ENCODE data around the gene SSR1. TPM values are rescaled to one million over a fixed set of nuclear protein-coding genes. Genes with fewer than 3 reads are reported as not detected.
"Not testable (repeated sequence)": the region's sequence is repeated elsewhere in the genome, so short reads cannot be mapped to it uniquely, and the experiment has no call there.

Gene SSR1
- polyA plus RNA-seq, result 100 to 1,000 TPM in 1 of 4 donors, 10 to 100 TPM in 2, 1 to 10 TPM in 1; 8.9 to 135 (median 36.7) TPM
- long read RNA-seq, donor 1, full-length matches to known transcripts, result 57 of 75 reads
- long read RNA-seq, donor 1, partial matches to known transcripts, result 12 of 75 reads
- long read RNA-seq, donor 1, other reads (novel, unspliced or antisense), result 6 of 75 reads
- long read RNA-seq, donor 2, full-length matches to known transcripts, result 14 of 19 reads
- long read RNA-seq, donor 2, partial matches to known transcripts, result 5 of 19 reads
- long read RNA-seq, donor 2, other reads (novel, unspliced or antisense), result 0 of 19 reads
- long read RNA-seq, donor 3, full-length matches to known transcripts, result 13 of 42 reads
- long read RNA-seq, donor 3, partial matches to known transcripts, result 29 of 42 reads
- long read RNA-seq, donor 3, other reads (novel, unspliced or antisense), result 0 of 42 reads
- long read RNA-seq, donor 4, result 0 reads
- long read RNA-seq, donor 5, result 0 reads
- long read RNA-seq, donor 6, full-length matches to known transcripts, result 18 of 18 reads
- long read RNA-seq, donor 6, partial matches to known transcripts, result 0 of 18 reads
- long read RNA-seq, donor 6, other reads (novel, unspliced or antisense), result 0 of 18 reads
- long read RNA-seq, donor 7, full-length matches to known transcripts, result 25 of 25 reads
- long read RNA-seq, donor 7, partial matches to known transcripts, result 0 of 25 reads
- long read RNA-seq, donor 7, other reads (novel, unspliced or antisense), result 0 of 25 reads
- long read RNA-seq, donor 8, full-length matches to known transcripts, result 3 of 3 reads
- long read RNA-seq, donor 8, partial matches to known transcripts, result 0 of 3 reads
- long read RNA-seq, donor 8, other reads (novel, unspliced or antisense), result 0 of 3 reads
- long read RNA-seq, donor 9, full-length matches to known transcripts, result 6 of 6 reads
- long read RNA-seq, donor 9, partial matches to known transcripts, result 0 of 6 reads
- long read RNA-seq, donor 9, other reads (novel, unspliced or antisense), result 0 of 6 reads
- long read RNA-seq, donor 10, full-length matches to known transcripts, result 39 of 49 reads
- long read RNA-seq, donor 10, partial matches to known transcripts, result 10 of 49 reads
- long read RNA-seq, donor 10, other reads (novel, unspliced or antisense), result 0 of 49 reads

DNA sequence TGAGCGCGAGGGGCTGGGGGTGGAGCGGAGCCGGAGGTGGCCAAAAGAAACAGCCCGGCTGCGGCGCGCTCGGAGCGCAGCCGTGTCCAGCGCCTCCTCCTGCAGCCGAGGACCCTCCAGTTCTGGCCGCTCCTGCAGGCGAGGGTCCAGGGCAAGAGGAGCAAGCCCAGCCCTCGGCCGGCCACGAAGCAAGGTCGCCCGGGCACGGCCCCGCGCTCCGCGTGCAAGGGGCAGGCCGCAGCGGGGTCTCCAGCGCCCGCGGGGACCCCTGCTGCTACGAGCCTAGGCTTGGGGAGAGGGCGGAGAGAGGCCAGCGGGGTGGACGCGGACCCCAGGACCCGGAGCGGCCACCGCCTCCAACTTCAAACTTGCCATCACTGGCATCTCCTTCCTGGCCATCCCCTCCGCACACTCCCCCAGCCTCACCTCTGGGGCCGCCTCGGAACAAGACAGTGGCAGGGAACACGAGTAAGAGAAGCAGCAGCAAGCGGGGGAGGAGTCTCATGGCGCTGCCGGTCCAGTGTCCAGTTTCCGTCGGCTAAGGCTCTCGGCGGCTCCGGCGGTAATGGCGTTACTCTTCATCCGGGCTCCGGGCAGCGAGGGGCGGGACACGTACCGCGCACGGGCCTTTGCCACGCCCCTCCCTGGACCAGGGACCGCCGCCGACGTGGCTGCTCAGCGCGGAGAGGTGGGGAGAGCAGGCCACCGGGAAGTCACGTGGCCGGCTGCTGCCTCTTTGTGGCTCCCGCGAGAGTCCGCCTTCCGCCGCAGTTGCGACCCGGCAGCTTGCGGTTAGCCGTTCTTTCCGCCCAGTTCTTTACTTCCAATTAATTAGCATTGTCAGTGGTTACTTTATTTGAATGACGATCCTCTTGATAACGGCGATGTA is at the start of gene SSR1:
Gene SSR1 (minus strand): TSS at position 584 of the 889 bp plus-strand sequence. CDS start 79 bp downstream, at position 505.
- FAIRE-seq, result no peak

DNA sequence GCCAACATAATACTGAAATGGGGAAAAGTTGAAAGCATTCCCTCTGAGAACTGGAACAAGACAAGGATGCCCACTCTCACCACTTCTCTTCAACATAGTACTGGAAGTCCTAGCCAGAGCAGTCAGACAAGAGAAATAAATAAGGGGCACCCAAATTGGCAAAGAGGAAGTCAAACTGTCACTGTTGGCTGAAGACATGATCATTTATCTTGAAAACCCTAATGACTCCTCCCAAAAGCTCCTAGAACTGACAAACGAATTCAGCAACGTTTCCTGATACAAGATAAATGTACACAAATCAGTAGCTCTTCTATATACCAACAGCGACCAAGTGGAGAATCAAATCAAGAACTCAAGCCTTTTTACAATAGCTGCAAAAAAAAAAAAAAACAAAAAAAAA is 38.9 kb upstream of the SSR1 start:
- not testable (repeated sequence) for H3K36me3 ChIP-seq (ENCODE audit: control insufficient read depth in 3 of 3, insufficient read depth in 2 of 3, low read depth in 1 of 3, low read length in 3 of 3); H3K9me3 ChIP-seq (ENCODE audit: control insufficient read depth in 2 of 2, insufficient read depth in 1 of 2, low read depth in 1 of 2, low read length in 1 of 2); FAIRE-seq; H3K4me3 ChIP-seq (ENCODE audit: low read depth in 1 of 3, low read length in 3 of 3); H3K27me3 ChIP-seq (ENCODE audit: control insufficient read depth in 3 of 3, insufficient read depth in 3 of 3, low read length in 3 of 3); DNase-seq; H3K27ac ChIP-seq (ENCODE audit: low read depth in 1 of 3, low read length in 2 of 3); H3K4me1 ChIP-seq (ENCODE audit: control insufficient read depth in 3 of 3, insufficient read depth in 2 of 3, low read depth in 1 of 3, low read length in 2 of 3)
- WGBS, 3 donors, result 59 to 66% (median 65%) methylated on average over 3 of the region's 3 CpGs

More for the DNA sequence above, at the start of gene SSR1:
- DNase-seq, result peak; percentile 97 to 98
- Histone ChIP-seq H3K36me3 (ENCODE audit: control insufficient read depth in 3 of 3, insufficient read depth in 2 of 3, low read depth in 1 of 3, low read length in 3 of 3) (peaks cover 4 to 9% (median 5%) of the 10 kb centered on the region in 3 donors), H3K4me3 (ENCODE audit: low read depth in 1 of 3, low read length in 3 of 3) (peak within 1 kb of the TSS; percentile 96 to 97 (median 96)), H3K27me3 (ENCODE audit: control insufficient read depth in 3 of 3, insufficient read depth in 3 of 3, low read length in 3 of 3) (no peaks in the 10 kb centered on the region), H3K4me1 (ENCODE audit: control insufficient read depth in 3 of 3, insufficient read depth in 2 of 3, low read depth in 1 of 3, low read length in 2 of 3) (peaks cover 2 to 4% (median 3%) of the 10 kb centered on the region in 3 donors), H3K27ac (ENCODE audit: low read depth in 1 of 3, low read length in 2 of 3) (peak within 1 kb of the TSS; percentile 87 to 99 (median 98)), H3K9me3 (ENCODE audit: control insufficient read depth in 2 of 2, insufficient read depth in 1 of 2, low read depth in 1 of 2, low read length in 1 of 2) (no peaks in the 10 kb centered on the region)
- 0% methylated on average over 72 to 83 of the region's 83 CpGs for WGBS, 3 donors

DNA sequence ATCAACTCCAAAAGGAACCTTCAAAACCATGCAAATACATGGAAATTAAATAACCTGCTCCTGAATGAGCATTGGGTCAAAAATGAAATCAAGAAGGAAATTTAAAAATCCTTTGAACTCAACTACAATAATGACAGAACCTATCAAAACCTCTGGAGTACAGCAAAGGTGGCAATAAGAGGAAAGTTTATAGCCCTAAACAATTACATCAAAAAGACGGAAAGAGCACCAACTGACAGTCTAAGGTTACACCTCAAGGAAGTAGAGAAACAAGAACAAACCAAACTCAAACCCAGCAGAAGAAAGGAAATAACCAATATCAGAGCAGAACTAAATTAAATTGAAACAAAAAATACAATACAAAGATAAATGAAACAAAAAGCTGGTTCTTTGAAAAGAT is 37.6 kb upstream of the SSR1 start:
- not testable (repeated sequence) for H3K9me3 ChIP-seq (ENCODE audit: control insufficient read depth in 2 of 2, insufficient read depth in 1 of 2, low read depth in 1 of 2, low read length in 1 of 2); H3K4me3 ChIP-seq (ENCODE audit: low read depth in 1 of 3, low read length in 3 of 3); H3K27me3 ChIP-seq (ENCODE audit: control insufficient read depth in 3 of 3, insufficient read depth in 3 of 3, low read length in 3 of 3); H3K27ac ChIP-seq (ENCODE audit: low read depth in 1 of 3, low read length in 2 of 3); H3K36me3 ChIP-seq (ENCODE audit: control insufficient read depth in 3 of 3, insufficient read depth in 2 of 3, low read depth in 1 of 3, low read length in 3 of 3); DNase-seq; FAIRE-seq; H3K4me1 ChIP-seq (ENCODE audit: control insufficient read depth in 3 of 3, insufficient read depth in 2 of 3, low read depth in 1 of 3, low read length in 2 of 3)
- 25 to 55% (median 55%) methylated on average over 1 of the region's 1 CpG for WGBS, 3 donors

DNA sequence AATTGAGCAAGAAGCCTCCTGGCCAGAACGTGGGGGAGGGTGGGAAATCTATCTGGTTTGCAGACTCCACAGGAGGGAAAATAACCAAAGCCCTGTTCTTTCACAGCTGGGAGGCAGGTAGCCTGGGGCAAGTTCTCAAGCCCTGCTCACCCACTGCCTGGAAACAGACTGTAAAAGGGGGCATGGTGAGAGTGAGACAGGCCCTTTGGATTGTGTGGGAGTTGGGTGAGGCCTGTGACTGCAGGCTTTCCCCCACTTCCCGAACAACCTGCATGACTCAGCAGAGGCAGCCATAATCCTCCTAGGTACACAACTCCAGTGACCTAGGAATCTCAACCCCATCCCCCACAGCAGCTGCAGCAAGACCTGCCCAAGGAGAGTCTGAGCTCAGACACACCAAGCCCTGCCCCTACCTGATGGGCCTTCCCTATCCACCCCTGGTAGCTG is 34.6 kb upstream of the SSR1 start:
- H3K9me3 ChIP-seq (ENCODE audit: control insufficient read depth in 2 of 2, insufficient read depth in 1 of 2, low read depth in 1 of 2, low read length in 1 of 2); H3K4me1 ChIP-seq (ENCODE audit: control insufficient read depth in 3 of 3, insufficient read depth in 2 of 3, low read depth in 1 of 3, low read length in 2 of 3); H3K27me3 ChIP-seq (ENCODE audit: control insufficient read depth in 3 of 3, insufficient read depth in 3 of 3, low read length in 3 of 3); FAIRE-seq; H3K36me3 ChIP-seq (ENCODE audit: control insufficient read depth in 3 of 3, insufficient read depth in 2 of 3, low read depth in 1 of 3, low read length in 3 of 3); H3K4me3 ChIP-seq (ENCODE audit: low read depth in 1 of 3, low read length in 3 of 3): not testable (repeated sequence)
- DNase-seq, result peak; percentile 14 to 69
- WGBS, 3 donors, result 31 to 62% (median 45%) methylated on average over 2 of the region's 2 CpGs
- H3K27ac ChIP-seq (ENCODE audit: low read depth in 1 of 3, low read length in 2 of 3), result peak overlapping the region in 1 of 3 donors; percentile 27

DNA sequence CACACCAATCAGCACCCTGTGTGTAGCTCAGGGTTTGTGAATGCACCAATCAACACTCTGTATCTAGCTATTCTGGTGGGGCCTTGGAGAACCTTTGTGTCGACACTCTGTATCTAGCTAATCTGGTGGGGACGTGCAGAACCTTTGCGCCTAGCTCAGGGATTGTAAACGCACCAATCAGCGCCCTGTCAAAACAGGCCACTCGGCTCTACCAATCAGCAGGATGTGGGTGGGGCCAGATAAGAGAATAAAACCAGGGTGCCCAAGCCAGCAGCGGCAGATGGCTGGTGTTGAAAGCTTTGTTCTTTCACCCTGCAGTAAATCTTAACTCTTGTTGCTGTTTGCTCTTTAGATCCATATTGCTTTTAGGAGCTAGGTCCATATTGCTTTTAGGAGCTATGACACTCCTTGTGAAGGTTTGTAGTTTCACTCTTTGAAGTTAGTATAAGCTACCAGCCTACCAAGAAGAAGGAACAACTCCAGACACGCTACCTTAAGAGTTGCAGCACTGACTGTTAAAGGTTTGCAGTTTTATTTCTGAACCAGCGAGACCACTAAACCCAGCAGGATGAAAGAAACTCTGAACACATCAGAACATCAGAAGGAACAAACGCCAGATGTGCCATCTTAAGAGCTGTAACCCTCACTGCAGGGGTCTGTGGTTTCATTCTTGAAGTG is 31.9 kb upstream of the SSR1 start:
- H3K9me3 ChIP-seq (ENCODE audit: control insufficient read depth in 2 of 2, insufficient read depth in 1 of 2, low read depth in 1 of 2, low read length in 1 of 2); H3K27ac ChIP-seq (ENCODE audit: low read depth in 1 of 3, low read length in 2 of 3); FAIRE-seq; H3K27me3 ChIP-seq (ENCODE audit: control insufficient read depth in 3 of 3, insufficient read depth in 3 of 3, low read length in 3 of 3); H3K4me1 ChIP-seq (ENCODE audit: control insufficient read depth in 3 of 3, insufficient read depth in 2 of 3, low read depth in 1 of 3, low read length in 2 of 3); H3K36me3 ChIP-seq (ENCODE audit: control insufficient read depth in 3 of 3, insufficient read depth in 2 of 3, low read depth in 1 of 3, low read length in 3 of 3); DNase-seq; H3K4me3 ChIP-seq (ENCODE audit: low read depth in 1 of 3, low read length in 3 of 3): not testable (repeated sequence)
- 65 to 83% (median 70%) methylated on average over 10 of the region's 10 CpGs for WGBS, 3 donors

DNA sequence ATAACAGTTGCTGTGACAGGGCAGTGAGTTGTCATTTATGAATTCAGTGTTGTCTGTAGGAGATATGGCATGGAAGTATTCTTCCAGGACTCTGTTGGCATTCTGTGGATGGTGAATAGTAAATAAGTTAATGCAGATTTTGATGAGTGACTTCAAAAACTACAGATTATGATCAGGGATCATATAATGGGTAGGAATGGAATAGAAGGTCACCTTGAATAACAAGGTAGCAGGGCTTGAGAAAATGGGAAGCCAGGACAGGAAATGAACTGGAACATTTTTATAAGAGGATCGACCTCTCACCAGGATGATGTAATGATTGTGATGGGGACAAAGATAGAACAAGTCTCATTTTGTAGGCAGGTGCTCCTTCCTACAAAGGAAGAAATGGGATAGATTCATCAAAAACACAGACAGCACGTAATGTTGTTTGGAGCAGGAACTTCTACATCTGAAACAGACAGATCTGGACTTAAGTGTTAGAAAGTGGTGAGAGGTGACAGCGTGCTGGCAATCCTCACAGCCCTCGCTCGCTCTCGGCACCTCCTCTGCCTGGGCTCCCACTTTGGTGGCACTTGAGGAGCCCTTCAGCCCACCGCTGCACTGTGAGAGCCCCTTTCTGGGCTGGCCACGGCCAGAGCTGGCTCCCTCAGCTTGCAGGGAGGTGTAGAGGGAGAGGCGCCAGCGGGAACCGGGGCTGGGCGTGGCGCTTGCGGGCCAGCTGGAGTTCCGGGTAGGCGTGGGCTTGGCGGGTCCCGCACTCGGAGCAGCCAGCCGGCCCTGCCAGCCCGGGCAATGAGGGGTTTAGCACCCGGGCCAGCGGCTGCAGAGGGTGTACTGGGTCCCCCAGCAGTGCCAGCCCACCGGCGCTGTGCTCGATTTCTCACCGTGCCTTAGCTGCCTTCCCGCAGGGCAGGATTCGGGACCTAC is 30.8 kb upstream of the SSR1 start:
- FAIRE-seq, result no peak

More for the DNA sequence above, 30.8 kb upstream of the SSR1 start:
- WGBS, 3 donors, result 88 to 91% (median 88%) methylated on average over 27 to 29 of the region's 29 CpGs
- Histone ChIP-seq H3K27me3 (ENCODE audit: control insufficient read depth in 3 of 3, insufficient read depth in 3 of 3, low read length in 3 of 3) (peaks cover 0 to 4% (median 2%) of the 10 kb centered on the region in 3 donors), H3K36me3 (ENCODE audit: control insufficient read depth in 3 of 3, insufficient read depth in 2 of 3, low read depth in 1 of 3, low read length in 3 of 3) (no peaks in the 10 kb centered on the region), H3K9me3 (ENCODE audit: control insufficient read depth in 2 of 2, insufficient read depth in 1 of 2, low read depth in 1 of 2, low read length in 1 of 2) (peaks cover 0 to 8% of the 10 kb centered on the region in 2 donors), H3K4me1 (ENCODE audit: control insufficient read depth in 3 of 3, insufficient read depth in 2 of 3, low read depth in 1 of 3, low read length in 2 of 3) (no peaks in the 10 kb centered on the region), H3K27ac (ENCODE audit: low read depth in 1 of 3, low read length in 2 of 3) (no peak overlapping the region), H3K4me3 (ENCODE audit: low read depth in 1 of 3, low read length in 3 of 3) (no peak overlapping the region)
- DNase-seq, result no peak
